ENCODE measurements around the gene SCYGR8.

DNA sequence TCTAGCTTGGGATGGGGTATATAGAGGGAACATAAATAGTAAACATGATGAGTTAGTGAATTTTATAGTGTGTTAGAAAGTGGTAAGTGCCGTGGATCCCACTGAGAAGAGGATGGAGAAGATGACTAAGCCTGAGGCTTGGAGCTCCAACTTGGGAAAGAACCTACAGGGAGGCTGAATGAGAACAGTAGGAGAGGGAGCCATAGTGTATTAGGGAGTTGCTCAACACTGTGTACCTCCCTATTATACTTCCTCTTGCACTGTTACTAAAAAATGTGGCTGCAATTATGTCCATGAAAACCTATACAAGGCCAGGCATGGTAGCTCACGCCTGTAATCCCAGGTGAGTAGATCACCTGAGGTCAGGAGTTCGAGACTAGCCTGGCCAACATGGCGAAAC is 25.0 kb upstream of the SCYGR8 start:
- TF ChIP-seq, protein P1, sequence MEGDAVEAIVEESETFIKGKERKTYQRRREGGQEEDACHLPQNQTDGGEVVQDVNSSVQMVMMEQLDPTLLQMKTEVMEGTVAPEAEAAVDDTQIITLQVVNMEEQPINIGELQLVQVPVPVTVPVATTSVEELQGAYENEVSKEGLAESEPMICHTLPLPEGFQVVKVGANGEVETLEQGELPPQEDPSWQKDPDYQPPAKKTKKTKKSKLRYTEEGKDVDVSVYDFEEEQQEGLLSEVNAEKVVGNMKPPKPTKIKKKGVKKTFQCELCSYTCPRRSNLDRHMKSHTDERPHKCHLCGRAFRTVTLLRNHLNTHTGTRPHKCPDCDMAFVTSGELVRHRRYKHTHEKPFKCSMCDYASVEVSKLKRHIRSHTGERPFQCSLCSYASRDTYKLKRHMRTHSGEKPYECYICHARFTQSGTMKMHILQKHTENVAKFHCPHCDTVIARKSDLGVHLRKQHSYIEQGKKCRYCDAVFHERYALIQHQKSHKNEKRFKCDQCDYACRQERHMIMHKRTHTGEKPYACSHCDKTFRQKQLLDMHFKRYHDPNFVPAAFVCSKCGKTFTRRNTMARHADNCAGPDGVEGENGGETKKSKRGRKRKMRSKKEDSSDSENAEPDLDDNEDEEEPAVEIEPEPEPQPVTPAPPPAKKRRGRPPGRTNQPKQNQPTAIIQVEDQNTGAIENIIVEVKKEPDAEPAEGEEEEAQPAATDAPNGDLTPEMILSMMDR (IDR thresholded peaks at IDR 0.05): no peak
- TF ChIP-seq POLR2A (IDR thresholded peaks at IDR 0.05): no peak

All from Peyer's patch (tissue), 4 donors.